HepG2 (cell line): ENCODE measurements around the gene SLC25A25. TPM values are rescaled to one million over a fixed set of nuclear protein-coding genes. Genes with fewer than 3 reads are reported as not detected.

Experiments
- CEBPG ChIP-seq: IDR thresholded peaks from 2 replicates; pipeline ENCODE4 v1.6.1; 2016
- CENPX ChIP-seq: sonication (generic); formaldehyde crosslinking; IDR thresholded peaks from 2 replicates; pipeline ENCODE4 v1.9.0; 2021; ENCODE audit warnings: mild to moderate bottlenecking, missing genetic modification reagents, moderate library complexity
- FOXO1 ChIP-seq: sonication (generic); formaldehyde crosslinking; IDR thresholded peaks from 2 replicates; pipeline ENCODE4 v1.4.0; 2020; ENCODE audit warnings: missing genetic modification reagents
- HDAC1 ChIP-seq: sonication (generic); formaldehyde crosslinking; IDR thresholded peaks from 2 replicates; pipeline ENCODE4 v1.5.1; 2020; ENCODE audit warnings: mild to moderate bottlenecking, missing genetic modification reagents
- RARG ChIP-seq: sonication (generic); formaldehyde crosslinking; IDR thresholded peaks from 2 replicates; pipeline ENCODE4 v1.4.0; 2020; ENCODE audit warnings: low read depth, mild to moderate bottlenecking, missing genetic modification reagents
- RXRA ChIP-seq: sonication (generic); formaldehyde crosslinking; IDR thresholded peaks from 2 replicates; pipeline ENCODE4 v1.5.1; 2020; ENCODE audit warnings: missing genetic modification reagents
- SIN3A ChIP-seq: IDR thresholded peaks from 2 replicates; pipeline ENCODE4 v1.6.1; 2011; ENCODE audit warnings: low read depth, mild to moderate bottlenecking, control low read depth, low read length, borderline replicate concordance
- SYNCRIP ChIP-seq: fragments of 200-400 bp; formaldehyde crosslinking; IDR thresholded peaks from 2 replicates; pipeline ENCODE4 v1.6.1; 2018; ENCODE audit warnings: mild to moderate bottlenecking, low read depth, low read length; ENCODE audit not compliant: insufficient read depth
- ZNF24 ChIP-seq: fragments of 450-650 bp; IDR thresholded peaks from 2 replicates; pipeline ENCODE4 v1.6.1; 2017; ENCODE audit warnings: antibody characterized with exemption, mild to moderate bottlenecking
- ZNF354B ChIP-seq: sonication (generic); formaldehyde crosslinking; IDR thresholded peaks from 2 replicates; pipeline ENCODE4 v1.8.0; 2022; ENCODE audit warnings: mild to moderate bottlenecking, missing genetic modification reagents
- polyA plus RNA-seq, 8 experiments: library from polyadenylated mRNA; depleted of rRNA in 3 of 8; stranded (reverse) in 7 of 8; unstranded in 1 of 8; fragments of >200 nt; fragmentation: Illumina TruSeq in 4 of 8; extraction: Trizol in 4 of 8; gene quantifications; 2 replicates each; pipeline versions ENCODE4 v1.2.1 to v1.2.3, GENCODE V29; 2011 to 2016; ENCODE audit warnings: low read depth in 4 of 8, missing spikeins in 1 of 8, mixed read lengths in 1 of 8; ENCODE audit not compliant: insufficient read depth in 1 of 8
- total RNA-seq, 5 experiments: library from RNA; depleted of rRNA; stranded (reverse); fragments of >200 nt; fragmentation: Illumina TruSeq; extraction: Trizol; gene quantifications; 2 replicates each; pipeline ENCODE4 v1.2.3, GENCODE V29; 2016; ENCODE audit warnings: low read depth in 1 of 5
- TF ChIP-seq, protein P1 (sequence below): sonication (generic); formaldehyde crosslinking; IDR thresholded peaks from 2 replicates; pipeline ENCODE4 v1.4.0; 2020; ENCODE audit warnings: missing genetic modification reagents, borderline replicate concordance
- TF ChIP-seq, protein P2 (sequence below): IDR thresholded peaks from 2 replicates; pipeline ENCODE4 v1.6.1; 2016; ENCODE audit warnings: missing compliant biosample characterization, missing genetic modification reagents, borderline replicate concordance
- TF ChIP-seq, protein P3 (sequence below): sonication (generic); formaldehyde crosslinking; IDR thresholded peaks from 2 replicates; pipeline ENCODE4 v1.5.0; 2020; ENCODE audit warnings: missing genetic modification reagents, mild to moderate bottlenecking, borderline replicate concordance
- TF ChIP-seq, protein P4 (sequence below): IDR thresholded peaks from 2 replicates; pipeline ENCODE4 v1.6.1; 2012; ENCODE audit warnings: low read length, improper control_type of control experiment
- TF ChIP-seq, protein P5 (sequence below): sonication (generic); formaldehyde crosslinking; IDR thresholded peaks from 2 replicates; pipeline ENCODE4 v1.4.0; 2020; ENCODE audit warnings: missing genetic modification reagents

The SLC25A25 gene
- total and polyA plus RNA-seq, 2 of the 13 experiments (the other 11 are each of a cell fraction or from before 2014, with no cell fraction given), result 10.5 to 24.8 TPM

DNA sequence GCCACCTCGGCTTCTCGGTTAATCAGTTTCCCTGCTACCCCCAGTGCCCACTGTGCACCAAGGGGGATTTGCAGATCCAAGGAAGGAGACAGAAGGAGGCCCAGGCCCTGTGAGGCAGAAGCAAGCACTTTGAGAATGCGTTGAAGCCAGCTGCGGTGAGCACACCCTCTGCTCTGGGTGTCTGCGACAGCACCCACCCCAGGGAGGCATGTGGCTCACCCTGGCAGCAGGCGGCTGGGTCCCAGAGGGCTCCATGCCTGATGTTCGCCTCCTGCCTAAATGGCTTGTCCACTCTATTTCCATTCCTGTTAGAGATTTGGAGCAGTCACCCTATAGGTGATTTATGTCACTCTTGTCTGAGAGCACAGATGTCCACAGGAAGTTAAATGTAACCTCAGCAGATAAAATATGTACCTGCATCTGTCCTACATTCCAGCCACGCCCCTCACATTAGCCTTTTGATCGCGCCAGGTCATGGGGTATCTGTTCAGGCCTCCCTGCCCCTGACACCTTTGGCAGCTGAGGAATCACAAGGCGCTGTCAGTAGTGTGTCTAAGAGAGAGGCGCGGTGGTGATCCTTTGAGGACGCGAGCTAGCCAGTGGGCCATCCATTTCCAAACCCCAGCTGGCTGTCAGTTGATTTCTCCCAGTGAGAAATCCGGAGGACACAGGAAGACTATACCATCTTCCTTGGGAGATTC, 31.3 kb downstream of the SLC25A25 start (continued):
- 0 out of 2 replicates have a peak, but pooled peaks have one; percentile 10 for TF ChIP-seq SIN3A
- TF ChIP-seq HDAC1 (CRISPR knock-in tag), result no peak
- TF ChIP-seq, protein P1, sequence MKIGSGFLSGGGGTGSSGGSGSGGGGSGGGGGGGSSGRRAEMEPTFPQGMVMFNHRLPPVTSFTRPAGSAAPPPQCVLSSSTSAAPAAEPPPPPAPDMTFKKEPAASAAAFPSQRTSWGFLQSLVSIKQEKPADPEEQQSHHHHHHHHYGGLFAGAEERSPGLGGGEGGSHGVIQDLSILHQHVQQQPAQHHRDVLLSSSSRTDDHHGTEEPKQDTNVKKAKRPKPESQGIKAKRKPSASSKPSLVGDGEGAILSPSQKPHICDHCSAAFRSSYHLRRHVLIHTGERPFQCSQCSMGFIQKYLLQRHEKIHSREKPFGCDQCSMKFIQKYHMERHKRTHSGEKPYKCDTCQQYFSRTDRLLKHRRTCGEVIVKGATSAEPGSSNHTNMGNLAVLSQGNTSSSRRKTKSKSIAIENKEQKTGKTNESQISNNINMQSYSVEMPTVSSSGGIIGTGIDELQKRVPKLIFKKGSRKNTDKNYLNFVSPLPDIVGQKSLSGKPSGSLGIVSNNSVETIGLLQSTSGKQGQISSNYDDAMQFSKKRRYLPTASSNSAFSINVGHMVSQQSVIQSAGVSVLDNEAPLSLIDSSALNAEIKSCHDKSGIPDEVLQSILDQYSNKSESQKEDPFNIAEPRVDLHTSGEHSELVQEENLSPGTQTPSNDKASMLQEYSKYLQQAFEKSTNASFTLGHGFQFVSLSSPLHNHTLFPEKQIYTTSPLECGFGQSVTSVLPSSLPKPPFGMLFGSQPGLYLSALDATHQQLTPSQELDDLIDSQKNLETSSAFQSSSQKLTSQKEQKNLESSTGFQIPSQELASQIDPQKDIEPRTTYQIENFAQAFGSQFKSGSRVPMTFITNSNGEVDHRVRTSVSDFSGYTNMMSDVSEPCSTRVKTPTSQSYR (CRISPR knock-in tag), result no peak
- TF ChIP-seq CENPX, result no peak
- TF ChIP-seq, protein P2, sequence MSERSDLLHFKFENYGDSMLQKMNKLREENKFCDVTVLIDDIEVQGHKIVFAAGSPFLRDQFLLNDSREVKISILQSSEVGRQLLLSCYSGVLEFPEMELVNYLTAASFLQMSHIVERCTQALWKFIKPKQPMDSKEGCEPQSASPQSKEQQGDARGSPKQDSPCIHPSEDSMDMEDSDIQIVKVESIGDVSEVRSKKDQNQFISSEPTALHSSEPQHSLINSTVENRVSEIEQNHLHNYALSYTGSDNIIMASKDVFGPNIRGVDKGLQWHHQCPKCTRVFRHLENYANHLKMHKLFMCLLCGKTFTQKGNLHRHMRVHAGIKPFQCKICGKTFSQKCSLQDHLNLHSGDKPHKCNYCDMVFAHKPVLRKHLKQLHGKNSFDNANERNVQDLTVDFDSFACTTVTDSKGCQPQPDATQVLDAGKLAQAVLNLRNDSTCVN (CRISPR knock-in tag), result no peak
- TF ChIP-seq CEBPG, result no peak
- TF ChIP-seq, protein P3, sequence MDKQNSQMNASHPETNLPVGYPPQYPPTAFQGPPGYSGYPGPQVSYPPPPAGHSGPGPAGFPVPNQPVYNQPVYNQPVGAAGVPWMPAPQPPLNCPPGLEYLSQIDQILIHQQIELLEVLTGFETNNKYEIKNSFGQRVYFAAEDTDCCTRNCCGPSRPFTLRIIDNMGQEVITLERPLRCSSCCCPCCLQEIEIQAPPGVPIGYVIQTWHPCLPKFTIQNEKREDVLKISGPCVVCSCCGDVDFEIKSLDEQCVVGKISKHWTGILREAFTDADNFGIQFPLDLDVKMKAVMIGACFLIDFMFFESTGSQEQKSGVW (CRISPR knock-in tag), result no peak
- TF ChIP-seq, protein P4, sequence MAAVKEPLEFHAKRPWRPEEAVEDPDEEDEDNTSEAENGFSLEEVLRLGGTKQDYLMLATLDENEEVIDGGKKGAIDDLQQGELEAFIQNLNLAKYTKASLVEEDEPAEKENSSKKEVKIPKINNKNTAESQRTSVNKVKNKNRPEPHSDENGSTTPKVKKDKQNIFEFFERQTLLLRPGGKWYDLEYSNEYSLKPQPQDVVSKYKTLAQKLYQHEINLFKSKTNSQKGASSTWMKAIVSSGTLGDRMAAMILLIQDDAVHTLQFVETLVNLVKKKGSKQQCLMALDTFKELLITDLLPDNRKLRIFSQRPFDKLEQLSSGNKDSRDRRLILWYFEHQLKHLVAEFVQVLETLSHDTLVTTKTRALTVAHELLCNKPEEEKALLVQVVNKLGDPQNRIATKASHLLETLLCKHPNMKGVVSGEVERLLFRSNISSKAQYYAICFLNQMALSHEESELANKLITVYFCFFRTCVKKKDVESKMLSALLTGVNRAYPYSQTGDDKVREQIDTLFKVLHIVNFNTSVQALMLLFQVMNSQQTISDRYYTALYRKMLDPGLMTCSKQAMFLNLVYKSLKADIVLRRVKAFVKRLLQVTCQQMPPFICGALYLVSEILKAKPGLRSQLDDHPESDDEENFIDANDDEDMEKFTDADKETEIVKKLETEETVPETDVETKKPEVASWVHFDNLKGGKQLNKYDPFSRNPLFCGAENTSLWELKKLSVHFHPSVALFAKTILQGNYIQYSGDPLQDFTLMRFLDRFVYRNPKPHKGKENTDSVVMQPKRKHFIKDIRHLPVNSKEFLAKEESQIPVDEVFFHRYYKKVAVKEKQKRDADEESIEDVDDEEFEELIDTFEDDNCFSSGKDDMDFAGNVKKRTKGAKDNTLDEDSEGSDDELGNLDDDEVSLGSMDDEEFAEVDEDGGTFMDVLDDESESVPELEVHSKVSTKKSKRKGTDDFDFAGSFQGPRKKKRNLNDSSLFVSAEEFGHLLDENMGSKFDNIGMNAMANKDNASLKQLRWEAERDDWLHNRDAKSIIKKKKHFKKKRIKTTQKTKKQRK, result no peak
- no peak for TF ChIP-seq SYNCRIP
- TF ChIP-seq RXRA, result no peak
- no peak for TF ChIP-seq ZNF24
- TF ChIP-seq ZNF354B (CRISPR knock-in tag), result no peak
- TF ChIP-seq FOXO1 (CRISPR knock-in tag), result no peak
- no peak for TF ChIP-seq RARG (CRISPR knock-in tag)
- TF ChIP-seq, protein P5, sequence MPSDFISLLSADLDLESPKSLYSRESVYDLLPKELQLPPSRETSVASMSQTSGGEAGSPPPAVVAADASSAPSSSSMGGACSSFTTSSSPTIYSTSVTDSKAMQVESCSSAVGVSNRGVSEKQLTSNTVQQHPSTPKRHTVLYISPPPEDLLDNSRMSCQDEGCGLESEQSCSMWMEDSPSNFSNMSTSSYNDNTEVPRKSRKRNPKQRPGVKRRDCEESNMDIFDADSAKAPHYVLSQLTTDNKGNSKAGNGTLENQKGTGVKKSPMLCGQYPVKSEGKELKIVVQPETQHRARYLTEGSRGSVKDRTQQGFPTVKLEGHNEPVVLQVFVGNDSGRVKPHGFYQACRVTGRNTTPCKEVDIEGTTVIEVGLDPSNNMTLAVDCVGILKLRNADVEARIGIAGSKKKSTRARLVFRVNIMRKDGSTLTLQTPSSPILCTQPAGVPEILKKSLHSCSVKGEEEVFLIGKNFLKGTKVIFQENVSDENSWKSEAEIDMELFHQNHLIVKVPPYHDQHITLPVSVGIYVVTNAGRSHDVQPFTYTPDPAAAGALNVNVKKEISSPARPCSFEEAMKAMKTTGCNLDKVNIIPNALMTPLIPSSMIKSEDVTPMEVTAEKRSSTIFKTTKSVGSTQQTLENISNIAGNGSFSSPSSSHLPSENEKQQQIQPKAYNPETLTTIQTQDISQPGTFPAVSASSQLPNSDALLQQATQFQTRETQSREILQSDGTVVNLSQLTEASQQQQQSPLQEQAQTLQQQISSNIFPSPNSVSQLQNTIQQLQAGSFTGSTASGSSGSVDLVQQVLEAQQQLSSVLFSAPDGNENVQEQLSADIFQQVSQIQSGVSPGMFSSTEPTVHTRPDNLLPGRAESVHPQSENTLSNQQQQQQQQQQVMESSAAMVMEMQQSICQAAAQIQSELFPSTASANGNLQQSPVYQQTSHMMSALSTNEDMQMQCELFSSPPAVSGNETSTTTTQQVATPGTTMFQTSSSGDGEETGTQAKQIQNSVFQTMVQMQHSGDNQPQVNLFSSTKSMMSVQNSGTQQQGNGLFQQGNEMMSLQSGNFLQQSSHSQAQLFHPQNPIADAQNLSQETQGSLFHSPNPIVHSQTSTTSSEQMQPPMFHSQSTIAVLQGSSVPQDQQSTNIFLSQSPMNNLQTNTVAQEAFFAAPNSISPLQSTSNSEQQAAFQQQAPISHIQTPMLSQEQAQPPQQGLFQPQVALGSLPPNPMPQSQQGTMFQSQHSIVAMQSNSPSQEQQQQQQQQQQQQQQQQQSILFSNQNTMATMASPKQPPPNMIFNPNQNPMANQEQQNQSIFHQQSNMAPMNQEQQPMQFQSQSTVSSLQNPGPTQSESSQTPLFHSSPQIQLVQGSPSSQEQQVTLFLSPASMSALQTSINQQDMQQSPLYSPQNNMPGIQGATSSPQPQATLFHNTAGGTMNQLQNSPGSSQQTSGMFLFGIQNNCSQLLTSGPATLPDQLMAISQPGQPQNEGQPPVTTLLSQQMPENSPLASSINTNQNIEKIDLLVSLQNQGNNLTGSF (CRISPR knock-in tag), result no peak; the same call in 1 of the 2 replicates
